ENCODE data around the gene LHPP.

The LHPP gene

GRCh38 chr10:124648738-124649137, 187.1 kb downstream of the LHPP start:
- peak; percentile 32 to 34 for DNase-seq

DNA sequence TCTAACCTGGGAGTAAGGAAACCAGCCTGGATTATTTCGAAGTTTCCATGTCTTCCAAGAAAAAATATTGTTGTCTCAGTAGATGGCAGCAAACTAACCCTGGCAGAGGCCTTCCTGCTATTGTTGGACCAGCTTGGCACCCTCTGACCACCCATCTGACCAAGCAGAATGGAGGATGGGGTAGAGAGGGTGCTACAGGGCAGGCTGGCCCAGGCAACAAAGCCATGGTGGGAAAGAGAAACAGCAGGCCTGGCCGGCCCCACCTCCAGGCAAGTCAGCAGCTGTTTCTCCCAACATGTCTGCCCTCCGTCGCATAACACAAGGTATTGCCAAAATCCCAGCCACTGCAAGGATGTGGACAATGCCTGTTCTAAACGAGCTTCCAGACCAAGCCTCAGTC, 187.6 kb downstream of the LHPP start:
- DNase-seq: no peak

DNA sequence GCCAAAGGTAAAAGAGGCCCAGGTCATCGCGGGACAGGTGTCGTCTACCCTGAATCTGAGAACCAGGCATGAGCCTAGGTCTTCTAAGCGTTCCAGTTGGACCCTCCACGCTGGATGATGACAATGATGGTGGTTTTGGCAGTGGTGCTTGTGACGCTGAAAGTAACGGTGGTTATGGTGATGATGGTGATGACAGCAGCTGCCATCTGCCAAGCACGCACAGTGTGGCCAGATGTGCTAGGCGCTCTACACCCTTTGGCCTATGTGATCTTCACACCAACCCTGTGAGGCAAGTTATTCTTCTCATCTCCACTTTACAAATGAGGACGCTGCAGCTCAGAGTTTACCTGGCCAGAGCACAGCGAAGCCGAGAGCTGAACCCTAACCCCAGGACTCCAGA, 188.6 kb downstream of the LHPP start:
- no peak for DNase-seq

DNA sequence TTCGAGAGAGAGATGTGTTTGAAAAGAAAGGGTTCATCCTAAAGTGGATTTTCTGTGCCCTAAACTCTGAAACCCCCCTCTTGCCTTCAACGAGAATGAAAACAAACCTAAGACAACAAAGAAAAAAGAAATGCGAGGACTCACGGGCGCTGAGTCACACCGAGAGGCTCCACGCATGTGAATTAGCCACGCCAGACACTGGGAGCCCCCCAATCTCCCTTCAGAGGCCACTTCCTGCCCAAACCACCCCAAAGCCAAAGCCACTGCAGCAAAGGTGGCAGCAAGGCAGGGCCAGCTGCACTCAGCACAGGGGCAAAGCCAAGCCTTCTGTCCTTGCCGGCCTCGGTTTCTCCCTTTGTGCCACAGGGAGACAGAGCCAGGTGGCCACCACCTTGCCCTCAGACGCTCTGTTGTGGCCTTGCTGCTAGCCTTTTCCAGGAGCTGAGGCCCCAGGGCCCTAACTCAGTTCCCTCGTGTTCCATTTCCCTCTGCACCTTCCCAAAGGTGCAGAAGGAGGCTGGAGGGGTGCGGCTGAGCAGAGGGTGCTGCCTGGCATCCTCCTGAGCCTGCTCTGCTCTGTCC, 189.3 kb downstream of the LHPP start:
- DNase-seq: peak; percentile 43 to 47

GRCh38 chr10:124651402-124651891, 189.8 kb downstream of the LHPP start:
- DNase-seq: no peak

GRCh38 chr10:124652200-124652599, 190.6 kb downstream of the LHPP start:
- no peak for DNase-seq

DNA sequence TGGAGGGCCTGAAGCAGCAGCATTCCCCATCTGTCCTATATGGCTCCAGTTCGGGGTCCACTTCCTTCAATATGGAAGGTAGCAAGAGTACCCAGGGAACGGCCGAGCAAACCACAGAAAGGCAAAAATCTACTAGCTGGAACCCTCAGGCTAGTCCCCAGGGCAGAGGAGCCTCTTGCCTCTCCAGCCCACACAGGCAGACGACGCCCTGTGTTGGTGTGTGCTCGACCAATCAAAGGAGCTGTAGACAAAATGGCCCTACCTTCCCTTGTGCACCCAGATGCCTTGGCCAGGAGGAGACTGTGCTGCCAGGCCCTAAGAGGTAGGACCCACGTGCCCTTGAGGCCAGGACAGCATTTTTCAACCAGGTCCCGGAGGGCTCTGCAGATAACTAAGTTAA, 191.1 kb downstream of the LHPP start:
- no peak for DNase-seq

- DNase-seq: no peak
These were observed 191.7 kb downstream of the LHPP start for GRCh38 chr10:124653311-124653710.

DNA sequence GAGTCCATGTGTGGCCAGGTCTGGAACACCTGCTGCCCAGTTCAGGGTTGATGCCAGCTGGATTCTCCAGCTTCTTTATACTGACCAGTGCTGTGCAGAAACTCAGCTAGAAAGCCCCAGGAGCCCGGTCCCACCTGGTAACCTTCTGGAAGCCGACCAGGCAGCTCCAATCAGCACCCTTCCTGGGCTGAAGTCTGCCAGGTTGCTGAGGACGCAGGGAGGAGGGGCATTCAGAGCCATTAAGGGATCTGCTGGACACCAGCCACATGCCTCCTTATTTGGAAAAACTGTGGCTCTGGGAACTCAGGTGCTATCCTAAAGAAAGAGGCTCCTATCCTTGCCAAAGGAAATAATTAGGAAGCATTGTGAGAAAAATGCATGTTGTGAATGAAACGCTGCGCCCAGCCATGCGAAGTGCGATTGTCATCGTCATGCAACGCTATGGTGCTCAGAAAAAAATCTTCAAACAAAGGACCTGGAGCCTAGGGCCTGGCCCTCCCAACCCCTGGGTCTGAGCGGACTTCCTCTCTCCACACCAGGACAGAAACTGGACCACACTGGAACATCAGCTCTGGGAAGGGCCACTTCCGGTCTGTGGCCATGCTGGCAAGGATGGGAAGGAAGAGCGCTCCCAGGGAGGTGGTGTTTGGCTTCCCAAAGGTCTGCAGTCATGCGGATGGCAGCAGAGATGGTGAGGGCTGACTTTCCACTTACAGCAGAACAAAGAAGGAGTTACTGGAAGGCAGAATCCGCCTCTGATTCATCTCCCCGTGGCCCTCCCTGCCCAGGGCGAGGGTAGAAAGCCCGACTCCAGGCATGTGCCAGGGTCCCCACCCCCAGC, 192.4 kb downstream of the LHPP start:
- DNase-seq: no peak

DNA sequence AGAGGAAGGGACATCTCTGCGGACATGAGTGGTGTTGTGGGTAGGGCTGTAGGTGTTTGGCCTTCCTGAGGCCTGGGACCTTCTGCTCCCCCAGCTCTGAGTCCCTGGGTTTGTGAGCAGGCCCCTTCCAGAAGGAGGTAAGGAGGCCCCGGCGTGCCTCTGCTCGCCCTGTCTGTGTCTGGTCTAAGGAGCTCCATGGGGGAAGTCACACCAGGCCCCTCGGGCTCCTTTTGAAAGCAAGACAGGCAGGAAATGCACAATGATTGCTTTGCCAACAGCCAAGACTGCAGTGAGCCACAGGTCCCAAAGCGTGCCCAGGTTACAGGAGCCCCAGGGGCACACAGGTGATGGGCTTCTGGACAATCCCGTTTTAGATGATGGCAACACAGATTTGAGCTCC, 193.1 kb downstream of the LHPP start:
- DNase-seq: no peak

- DNase-seq: no peak
These were observed 193.8 kb downstream of the LHPP start for GRCh38 chr10:124655191-124656112.

DNA sequence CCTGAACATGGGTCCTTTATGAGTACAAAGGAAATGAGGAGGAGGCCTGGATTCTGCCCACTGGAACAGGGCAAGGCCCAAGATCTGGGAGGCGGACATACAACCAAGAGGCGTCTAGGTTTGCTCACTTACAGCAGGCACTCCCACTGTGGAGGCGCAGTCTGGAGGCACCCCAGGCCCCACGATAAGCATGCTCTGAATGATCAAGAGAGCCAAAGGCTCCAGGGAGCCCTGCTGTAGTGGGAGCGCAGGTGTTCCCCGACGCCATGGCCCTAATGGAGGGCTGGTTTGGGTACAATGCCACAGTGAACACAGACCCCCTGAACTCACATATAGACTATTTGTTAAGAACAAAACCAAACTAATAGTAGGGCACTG, 194.5 kb downstream of the LHPP start:
- no peak for DNase-seq

- no peak for DNase-seq
These were observed 194.9 kb downstream of the LHPP start for GRCh38 chr10:124656541-124656940.

GRCh38 chr10:124657806-124658205, 196.2 kb downstream of the LHPP start:
- DNase-seq: peak; percentile 18 to 26

DNA sequence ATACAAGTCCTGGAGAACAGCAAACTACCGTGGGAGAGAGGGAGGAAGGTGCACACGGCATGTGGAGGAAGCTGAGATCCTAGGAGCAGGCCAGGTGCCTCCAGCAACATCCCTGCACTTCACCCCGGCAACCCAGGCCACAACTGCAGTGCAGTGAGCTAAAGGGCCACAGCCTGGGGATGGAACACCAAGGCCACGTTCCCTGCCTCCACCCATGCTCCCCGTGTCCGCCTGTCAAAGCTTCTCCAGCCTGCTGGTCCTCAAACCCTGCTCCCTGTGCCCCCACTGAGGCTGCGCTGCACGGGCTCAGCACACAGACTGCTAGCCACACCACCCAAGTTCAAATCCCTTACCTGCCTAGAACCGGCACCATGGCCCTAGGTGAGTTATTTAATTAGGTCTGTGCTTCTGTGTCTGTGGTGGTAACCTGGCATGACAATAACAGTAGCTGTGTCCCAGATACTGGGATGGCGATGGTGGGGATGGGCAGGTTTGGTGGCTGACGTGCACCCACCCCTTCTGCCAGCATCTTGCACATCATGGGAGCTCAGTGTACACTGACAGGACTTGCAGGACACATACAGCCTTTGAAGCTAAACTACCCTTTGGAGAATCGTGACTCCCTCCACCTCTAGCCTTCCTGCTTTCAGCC, 197.1 kb downstream of the LHPP start:
- no peak for DNase-seq

- no peak for DNase-seq
These were observed 197.8 kb downstream of the LHPP start for GRCh38 chr10:124659380-124659779.

DNA sequence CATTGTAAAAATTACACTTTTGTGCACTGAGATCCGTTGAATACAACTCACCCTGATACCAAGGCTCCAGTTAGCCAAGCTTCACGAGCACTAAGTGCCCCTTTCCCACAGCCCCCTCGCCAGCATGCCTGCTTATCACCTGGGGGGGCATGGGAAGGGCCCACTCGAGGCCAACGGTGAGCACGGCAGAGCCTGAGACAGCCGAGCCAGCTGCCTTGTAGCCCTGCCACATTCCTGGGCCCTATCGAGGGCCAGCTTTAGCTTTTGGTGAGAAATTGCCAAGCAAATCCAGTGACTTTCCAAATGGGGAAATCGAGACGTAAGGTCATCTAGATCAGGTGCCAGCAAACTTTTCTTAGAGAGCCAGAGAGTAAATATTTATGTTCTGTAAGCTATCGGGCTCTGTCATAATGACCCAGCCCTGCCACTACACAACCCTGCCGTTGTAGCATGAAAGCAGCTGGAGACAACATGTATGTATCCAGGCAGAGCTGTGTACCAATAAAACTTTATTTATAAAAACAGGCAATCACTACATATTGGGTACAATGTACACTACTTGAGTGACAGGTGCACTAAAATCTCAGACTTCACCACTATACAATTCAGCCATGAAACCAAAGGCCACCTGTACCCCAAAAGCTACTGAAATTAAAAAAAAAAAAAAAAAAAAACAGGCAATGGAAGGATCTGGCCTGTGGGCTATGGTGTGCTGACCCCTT, 198.9 kb downstream of the LHPP start:
- DNase-seq: no peak

GRCh38 chr10:124661660-124662180, 200.1 kb downstream of the LHPP start:
- DNase-seq: no peak

DNA sequence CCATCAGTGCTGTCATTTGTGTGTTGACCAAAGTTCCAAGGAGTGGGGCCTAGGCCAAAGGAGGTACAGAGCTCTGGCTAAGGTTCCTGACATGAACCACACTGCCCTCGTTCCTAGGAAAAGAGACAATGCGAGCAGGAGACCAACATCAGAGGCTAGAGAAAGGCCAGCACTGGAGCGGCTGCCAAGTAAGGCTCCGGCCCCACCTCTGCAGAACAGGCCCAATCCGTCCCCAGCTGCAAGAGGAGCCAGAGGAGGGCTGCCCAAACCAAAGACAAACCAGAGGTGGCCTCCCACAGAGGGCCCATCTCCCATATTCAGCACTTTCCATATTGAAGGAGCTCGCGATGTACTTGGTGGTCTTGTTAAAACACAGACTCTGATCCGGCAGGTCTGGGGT, 201.6 kb downstream of the LHPP start:
- no peak for DNase-seq

Data from activated CD4-positive, alpha-beta T cell treated with anti-CD3 and anti-CD28 coated beads, Interleukin-2, amount 50 U/mL, for 4 hours (primary cell).